HUES64 (cell line): ENCODE measurements around the gene DCP1A.
"Not testable (repeated sequence)": the region's sequence is repeated elsewhere in the genome, so short reads cannot be mapped to it uniquely, and the experiment has no call there.

Source experiments
- H3K27ac ChIP-seq: 2 replicates; pipeline ENCODE4 v1.7.0; 2013; ENCODE audit warnings: low read depth, low read length, inconsistent platforms
- H3K27me3 ChIP-seq: 2 replicates; pipeline ENCODE4 v1.6.1; 2013; ENCODE audit warnings: mild to moderate bottlenecking, low read length; ENCODE audit not compliant: insufficient read depth
- H3K36me3 ChIP-seq: 2 replicates; pipeline ENCODE4 v1.6.1; 2013; ENCODE audit warnings: mild to moderate bottlenecking, low read length; ENCODE audit not compliant: insufficient read depth
- H3K4me1 ChIP-seq: 2 replicates; pipeline ENCODE4 v1.6.1; 2013; ENCODE audit warnings: mild to moderate bottlenecking, low read length, moderate library complexity; ENCODE audit not compliant: insufficient read depth
- H3K4me3 ChIP-seq: 2 replicates; pipeline ENCODE4 v1.5.1; 2013; ENCODE audit warnings: mild to moderate bottlenecking, low read length, moderate library complexity
- H3K9ac ChIP-seq: 2 replicates; pipeline ENCODE4 v1.6.1; 2013; ENCODE audit warnings: mild to moderate bottlenecking, low read depth, low read length
- H3K9me3 ChIP-seq: 2 replicates; pipeline ENCODE4 v1.6.1; 2013; ENCODE audit warnings: low read depth, low read length; ENCODE audit not compliant: insufficient read depth
- WGBS: fragments of 150-250, 120-280 bp; methylation state at CpG from one replicate; pipeline ENCODE4 v1.1.7; 2013; ENCODE audit warnings: missing lambda C conversion rate; 5-methylcytosine and 5-hydroxymethylcytosine counted together

DCP1A gene

DNA sequence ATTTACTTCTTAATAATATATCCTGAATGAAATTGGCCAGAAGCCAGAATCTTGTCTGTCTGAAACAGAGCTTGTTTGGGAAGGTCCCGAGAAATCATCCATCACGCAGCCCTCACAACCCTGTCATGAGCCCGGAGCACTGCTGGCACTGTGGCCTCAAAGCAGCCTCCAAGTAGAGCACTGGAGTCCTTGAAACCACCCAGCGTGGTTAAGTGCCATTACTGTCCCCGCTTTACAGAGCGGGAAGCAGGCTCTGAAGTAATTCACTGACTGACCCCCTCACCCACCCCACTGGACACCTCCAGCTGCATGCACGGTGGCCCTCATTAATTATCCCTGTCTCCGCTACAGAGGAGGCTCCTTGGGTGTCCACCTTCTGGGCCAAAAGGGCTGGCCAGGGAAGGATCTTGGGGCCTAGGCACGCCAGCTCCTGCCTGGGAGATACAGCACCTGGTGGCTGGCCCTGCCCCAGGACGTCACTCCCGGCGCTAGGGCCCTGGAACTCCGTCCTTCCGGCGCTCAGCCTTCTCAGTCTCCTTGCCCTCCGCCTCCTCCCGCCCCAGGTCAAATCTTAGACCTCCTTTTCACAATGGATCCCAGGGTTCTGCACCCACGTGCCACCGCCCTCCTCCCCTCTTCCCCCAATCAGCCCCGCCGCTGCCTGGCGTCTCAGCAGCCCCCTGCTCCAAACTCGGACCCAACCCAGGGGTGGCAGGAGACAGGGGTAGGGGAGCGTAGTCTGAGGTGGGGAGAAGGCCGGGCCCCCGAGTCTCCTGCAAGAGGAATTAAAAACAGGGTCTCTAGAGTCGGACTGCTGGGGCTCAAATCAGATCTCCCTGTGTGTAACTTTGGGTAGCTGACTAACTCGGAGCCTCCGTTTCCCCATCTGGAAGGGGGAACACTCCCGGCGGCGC is 92.6 kb downstream of the DCP1A start:
- H3K9me3 ChIP-seq = no peaks in the 10 kb centered on the region
- 2% methylated on average over 32 of the region's 32 CpGs for WGBS

GRCh38 chr3:53253707-53254508 is 93.4 kb downstream of the DCP1A start:
- WGBS = 60% methylated on average over 7 of the region's 7 CpGs
- Histone ChIP-seq H3K4me1 (peaks cover 36% of the 10 kb centered on the region), H3K9ac (peak overlapping the region; percentile 94; the same call in 1 of the 2 replicates), H3K9me3 (no peaks in the 10 kb centered on the region), H3K27me3 (no peaks in the 10 kb centered on the region), H3K27ac (no peak overlapping the region; the same call in 1 of the 2 replicates), H3K36me3 (peaks cover 9% of the 10 kb centered on the region), H3K4me3 (peak overlapping the region; percentile 96)

More for the DNA sequence above, 92.6 kb downstream of the DCP1A start:
- Histone ChIP-seq H3K27me3 (no peaks in the 10 kb centered on the region), H3K4me3 (peak overlapping the region; percentile 96), H3K36me3 (peaks cover 9% of the 10 kb centered on the region), H3K27ac (peak overlapping the region; percentile 87), H3K9ac (peak overlapping the region; percentile 94), H3K4me1 (peaks cover 45% of the 10 kb centered on the region)

DNA sequence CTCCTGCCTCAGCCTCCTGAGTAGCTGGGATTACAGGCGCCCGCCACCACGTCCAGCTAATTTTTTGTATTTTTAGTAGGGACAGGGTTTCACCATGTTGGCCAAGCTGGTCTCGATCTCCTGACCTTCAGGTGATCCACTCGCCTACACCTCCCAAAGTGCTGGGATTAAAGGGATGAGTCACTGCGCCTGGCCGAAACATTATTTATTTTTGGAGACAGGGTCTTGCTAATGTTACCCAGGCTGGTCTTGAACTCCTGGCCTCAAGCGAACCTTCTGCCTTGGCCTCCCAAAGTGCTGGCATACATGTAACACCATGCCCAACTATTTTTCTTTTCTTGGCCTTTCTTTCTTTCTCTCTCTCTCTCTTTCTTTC is 94.4 kb downstream of the DCP1A start:
- peaks cover 27% of the 10 kb centered on the region for H3K4me1 ChIP-seq
- WGBS = 79% methylated on average over 8 of the region's 8 CpGs
- peaks cover 16% of the 10 kb centered on the region for H3K36me3 ChIP-seq
- H3K27ac ChIP-seq = peak overlapping the region; percentile 68
- peak overlapping the region; percentile 96 for H3K4me3 ChIP-seq
- H3K9ac ChIP-seq = peak overlapping the region; percentile 28; the same call in 1 of the 2 replicates
- H3K9me3 ChIP-seq, H3K27me3 ChIP-seq: not testable (repeated sequence)

- Histone ChIP-seq H3K4me3 (peak overlapping the region; percentile 96), H3K4me1 (peaks cover 27% of the 10 kb centered on the region), H3K9me3 (no peaks in the 10 kb centered on the region), H3K36me3 (peaks cover 18% of the 10 kb centered on the region), H3K27ac (peak overlapping the region; percentile 68; the same call in 1 of the 2 replicates), H3K9ac (peak overlapping the region; percentile 28; the same call in 1 of the 2 replicates), H3K27me3 (no peaks in the 10 kb centered on the region)
- WGBS = 28% methylated on average over 10 of the region's 10 CpGs
Observed at GRCh38 chr3:53252096-53252946, 95.0 kb downstream of the DCP1A start.

DNA sequence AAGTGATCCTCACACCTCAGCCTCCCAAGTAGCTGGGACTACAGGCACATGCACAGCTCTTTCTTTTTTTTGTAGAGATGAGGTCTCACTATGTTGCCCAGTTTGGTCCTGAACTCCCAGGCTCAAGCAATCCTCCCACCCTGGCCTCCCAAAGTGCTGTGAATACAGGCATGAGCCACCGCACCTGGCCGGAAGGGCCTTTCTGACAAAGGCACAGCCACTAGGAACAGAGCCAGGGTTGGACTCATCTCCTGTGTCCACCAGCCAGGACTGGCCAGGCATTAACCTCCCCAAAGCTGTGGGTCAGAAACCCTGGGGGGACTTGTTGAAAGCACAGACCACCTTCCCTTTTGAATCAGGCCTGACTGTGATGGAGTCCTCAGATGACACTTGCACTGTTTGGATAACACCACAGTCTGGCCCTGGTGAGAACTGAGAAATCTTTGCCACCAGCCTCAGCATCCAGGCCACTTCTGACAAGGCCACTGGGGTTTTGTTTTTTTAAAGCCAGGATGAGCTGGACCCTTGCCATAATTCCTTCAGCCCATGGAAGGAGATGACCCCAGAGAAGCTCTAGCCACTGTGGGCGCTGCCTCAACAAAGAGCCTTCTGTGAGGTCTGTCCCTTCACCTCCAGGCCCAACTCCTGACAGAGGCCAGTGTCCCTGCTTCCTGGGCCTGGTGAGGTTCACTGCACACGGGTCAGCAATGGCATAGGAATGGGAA is 96.3 kb downstream of the DCP1A start:
- H3K9me3 ChIP-seq = no peaks in the 10 kb centered on the region
- 92% methylated on average over 4 of the region's 4 CpGs for WGBS
- H3K36me3 ChIP-seq = peaks cover 21% of the 10 kb centered on the region
- no peak overlapping the region for H3K4me3 ChIP-seq
- no peaks in the 10 kb centered on the region for H3K27me3 ChIP-seq
- no peak overlapping the region for H3K9ac ChIP-seq
- H3K27ac ChIP-seq = peak overlapping the region; percentile 38
- peaks cover 27% of the 10 kb centered on the region for H3K4me1 ChIP-seq

GRCh38 chr3:53250453-53250852 is 96.9 kb downstream of the DCP1A start:
- Histone ChIP-seq H3K4me1 (peaks cover 27% of the 10 kb centered on the region), H3K9me3 (no peaks in the 10 kb centered on the region), H3K27me3 (no peaks in the 10 kb centered on the region), H3K9ac (no peak overlapping the region), H3K4me3 (no peak overlapping the region), H3K27ac (no peak overlapping the region), H3K36me3 (peaks cover 22% of the 10 kb centered on the region)
- whole genome bisulfite sequencing = 94% methylated on average over 3 of the region's 3 CpGs

DNA sequence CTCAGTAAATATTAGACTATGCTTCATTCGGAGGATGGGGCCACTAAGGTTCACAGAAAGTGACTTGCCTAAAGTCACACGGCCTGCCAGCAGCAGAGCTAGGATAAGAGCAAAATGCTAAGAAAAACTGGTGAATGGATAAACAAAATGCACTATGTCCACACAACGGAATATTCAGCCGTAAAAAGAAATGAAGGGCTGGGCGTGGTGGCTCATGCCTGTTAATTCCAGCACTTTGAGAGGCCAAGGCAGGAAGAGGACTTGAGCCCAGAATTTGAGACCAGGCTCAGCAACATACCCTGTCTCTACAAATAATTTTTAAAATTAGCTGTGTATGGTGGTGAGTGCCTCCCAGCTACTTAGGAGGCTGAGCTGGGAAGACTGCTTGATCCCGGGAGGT is 99.2 kb downstream of the DCP1A start:
- peaks cover 30% of the 10 kb centered on the region for H3K4me1 ChIP-seq
- no peak overlapping the region for H3K27ac ChIP-seq
- H3K9me3 ChIP-seq = no peaks in the 10 kb centered on the region
- H3K4me3 ChIP-seq = no peak overlapping the region
- H3K9ac ChIP-seq = no peak overlapping the region
- WGBS = 95% methylated on average over 6 of the region's 6 CpGs
- peaks cover 29% of the 10 kb centered on the region for H3K36me3 ChIP-seq
- H3K27me3 ChIP-seq = no peaks in the 10 kb centered on the region

GRCh38 chr3:53247619-53248018 is 99.7 kb downstream of the DCP1A start:
- H3K9me3 ChIP-seq = no peaks in the 10 kb centered on the region
- H3K4me3 ChIP-seq = no peak overlapping the region
- no peak overlapping the region for H3K9ac ChIP-seq
- 94% methylated on average over 2 of the region's 2 CpGs for WGBS
- peaks cover 32% of the 10 kb centered on the region for H3K36me3 ChIP-seq
- peaks cover 33% of the 10 kb centered on the region for H3K4me1 ChIP-seq
- H3K27me3 ChIP-seq = no peaks in the 10 kb centered on the region
- no peak overlapping the region for H3K27ac ChIP-seq

DNA sequence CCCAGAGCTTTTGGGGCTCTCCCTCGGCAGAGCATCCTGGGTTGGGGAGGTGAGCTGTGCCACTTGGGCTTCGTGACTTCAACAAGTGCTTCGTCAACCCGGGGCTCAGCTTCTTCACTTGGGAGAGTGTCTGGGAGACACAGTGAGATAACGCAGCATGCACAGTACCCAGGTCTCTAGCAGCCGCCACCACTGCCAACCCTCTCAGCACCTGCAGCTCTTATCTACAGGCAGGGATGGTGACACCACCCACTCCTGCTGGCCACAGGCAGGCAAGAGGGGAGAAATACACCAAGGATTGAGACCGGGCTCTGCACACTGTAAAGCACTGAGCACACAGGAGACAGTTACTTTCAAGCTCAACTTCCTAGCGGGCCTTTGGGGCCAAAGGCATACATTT is 103.1 kb downstream of the DCP1A start:
- Histone ChIP-seq H3K27me3 (no peaks in the 10 kb centered on the region), H3K4me3 (no peak overlapping the region), H3K27ac (no peak overlapping the region), H3K36me3 (peaks cover 56% of the 10 kb centered on the region), H3K9me3 (no peaks in the 10 kb centered on the region), H3K9ac (no peak overlapping the region; the same call in 1 of the 2 replicates), H3K4me1 (peaks cover 13% of the 10 kb centered on the region)
- WGBS = 91% methylated on average over 8 of the region's 8 CpGs

GRCh38 chr3:53243785-53244184 is 103.6 kb downstream of the DCP1A start:
- Histone ChIP-seq H3K36me3 (peaks cover 61% of the 10 kb centered on the region), H3K4me3 (no peak overlapping the region), H3K27ac (no peak overlapping the region), H3K27me3 (no peaks in the 10 kb centered on the region), H3K4me1 (peaks cover 13% of the 10 kb centered on the region), H3K9me3 (no peaks in the 10 kb centered on the region), H3K9ac (no peak overlapping the region; the same call in 1 of the 2 replicates)
- 87% methylated on average over 8 of the region's 8 CpGs for WGBS
